SK-N-SH (cell line): ENCODE measurements around the gene SLAMF1. TPM values are rescaled to one million over a fixed set of nuclear protein-coding genes. Genes with fewer than 3 reads are reported as not detected.
"Not testable (repeated sequence)": the region's sequence is repeated elsewhere in the genome, so short reads cannot be mapped to it uniquely, and the experiment has no call there.

ENCODE experiments used
- CTCF ChIA-PET: fragments of 300-600, 350-600 bp; formaldehyde crosslinking; extraction: SDS; loops from one replicate; lab custom pipeline; 2021; lab: Yijun Ruan, JAX
- POLR2A ChIA-PET: fragments of 350-600 bp; sonication (Branson Sonifier 250); formaldehyde crosslinking; extraction: SDS; loops from one replicate; lab custom pipeline; 2020; ENCODE audit warnings: antibody characterized with exemption, inconsistent platforms; lab: Yijun Ruan, JAX
- DNase-seq: peaks from one replicate; pipeline ENCODE4 v3.0.0; 2012
- H2AFZ ChIP-seq: fragments of 200-600 bp; sonication (generic); 2 replicates; pipeline ENCODE4 v1.8.1; 2016; ENCODE audit warnings: antibody characterized with exemption, mild to moderate bottlenecking, low read depth
- H3F3A ChIP-seq: fragments of 200-600 bp; sonication (generic); replicated peaks from 2 replicates; pipeline ENCODE3; 2016; ENCODE audit warnings: antibody characterized with exemption, mild to moderate bottlenecking; ENCODE audit not compliant: insufficient read depth
- H3K27ac ChIP-seq, 2 experiments: fragments of 200-500 bp in 1 of 2; fragments of 200-600 bp in 1 of 2; sonication (Bioruptor generic) in 1 of 2; sonication (generic), shearing (Covaris generic) in 1 of 2; 2 replicates each; pipeline versions ENCODE4 v1.5.1 to v1.6.1; 2014 to 2016; ENCODE audit warnings: low read depth in 2 of 2, inconsistent platforms in 1 of 2, low read length in 1 of 2, mild to moderate bottlenecking in 1 of 2, mixed read lengths in 1 of 2
- H3K27me3 ChIP-seq: fragments of 200-600 bp; sonication (generic), shearing (Covaris generic); 2 replicates; pipeline ENCODE4 v1.6.1; 2016; ENCODE audit warnings: mixed run types; ENCODE audit not compliant: insufficient read depth
- H3K36me3 ChIP-seq, 2 experiments: fragments of 200-500 bp in 1 of 2; fragments of 200-600 bp in 1 of 2; sonication (Bioruptor generic) in 1 of 2; sonication (generic) in 1 of 2; replicated peaks in 1 of 2; 2 replicates each; pipeline versions ENCODE3 to v1.5.1; 2014 to 2016; ENCODE audit warnings: low read length in 1 of 2, mild to moderate bottlenecking in 1 of 2; ENCODE audit not compliant: insufficient read depth in 2 of 2, control insufficient read depth in 1 of 2
- H3K4me1 ChIP-seq, 2 experiments: fragments of 200-500 bp in 1 of 2; fragments of 200-600 bp in 1 of 2; sonication (Bioruptor generic) in 1 of 2; sonication (generic), shearing (Covaris generic) in 1 of 2; 2 replicates each; pipeline versions ENCODE4 v1.5.1 to v1.6.1; 2014 to 2016; ENCODE audit warnings: low read depth in 1 of 2, low read length in 1 of 2, mixed run types in 1 of 2; ENCODE audit not compliant: insufficient read depth in 2 of 2, control insufficient read depth in 1 of 2
- H3K4me2 ChIP-seq: fragments of 200-600 bp; sonication (generic), shearing (Covaris generic); 2 replicates; pipeline ENCODE4 v1.6.1; 2017; ENCODE audit warnings: mixed run types
- H3K4me3 ChIP-seq, 2 experiments: fragments of 200-500 bp in 1 of 2; fragments of 200-600 bp in 1 of 2; sonication (Bioruptor generic) in 1 of 2; sonication (generic), shearing (Covaris generic) in 1 of 2; 2 replicates each; pipeline versions ENCODE4 v1.5.1 to v1.8.1; 2014 to 2016; ENCODE audit warnings: low read depth in 2 of 2, inconsistent platforms in 1 of 2, low read length in 1 of 2, mild to moderate bottlenecking in 1 of 2, mixed read lengths in 1 of 2, moderate library complexity in 1 of 2
- H3K79me2 ChIP-seq: fragments of 200-600 bp; sonication (generic); 2 replicates; pipeline ENCODE4 v1.8.1; 2017; ENCODE audit warnings: mild to moderate bottlenecking; ENCODE audit not compliant: insufficient read depth
- H3K9ac ChIP-seq: fragments of 200-600 bp; sonication (generic); 2 replicates; pipeline ENCODE4 v1.6.1; 2017; ENCODE audit warnings: mixed run types
- H3K9me2 ChIP-seq: fragments of 200-600 bp; sonication (generic); 2 replicates; pipeline ENCODE4 v1.6.1; 2017; ENCODE audit warnings: mixed run types
- H3K9me3 ChIP-seq: fragments of 200-600 bp; sonication (generic); 2 replicates; pipeline ENCODE4 v1.6.1; 2017; ENCODE audit warnings: mixed run types, mild to moderate bottlenecking, moderate library complexity
- H4K20me1 ChIP-seq: fragments of 200-600 bp; sonication (generic); 2 replicates; pipeline ENCODE4 v1.6.1; 2017; ENCODE audit warnings: mild to moderate bottlenecking, mixed run types; ENCODE audit not compliant: insufficient read depth
- FOXJ3 ChIP-seq: sonication (generic); formaldehyde crosslinking; IDR thresholded peaks from 2 replicates; pipeline ENCODE4 v1.5.1; 2020; ENCODE audit warnings: mild to moderate bottlenecking, missing genetic modification reagents
- GABPA ChIP-seq: IDR thresholded peaks from 2 replicates; pipeline ENCODE4 v1.4.0; 2012; ENCODE audit warnings: low read depth, mild to moderate bottlenecking
- PBX3 ChIP-seq: IDR thresholded peaks from 2 replicates; pipeline ENCODE4; 2012
- POLR2AphosphoS5 ChIP-seq: IDR thresholded peaks from 2 replicates; pipeline ENCODE4 v1.6.1; 2012; ENCODE audit warnings: low read depth, low read length
- RAD21 ChIP-seq: IDR thresholded peaks from 2 replicates; pipeline ENCODE4 v1.6.1; 2012; ENCODE audit warnings: mild to moderate bottlenecking, low read length
- RXRA ChIP-seq: IDR thresholded peaks from 2 replicates; pipeline ENCODE4 v1.4.0; 2012; ENCODE audit warnings: low read depth, mild to moderate bottlenecking, borderline replicate concordance
- TAF1 ChIP-seq: IDR thresholded peaks from 2 replicates; pipeline ENCODE4 v1.6.1; 2012; ENCODE audit warnings: low read depth, mild to moderate bottlenecking, low read length, moderate library complexity, borderline replicate concordance
- USF1 ChIP-seq: IDR thresholded peaks from 2 replicates; pipeline ENCODE4 v1.4.0; 2012; ENCODE audit warnings: low read depth, borderline replicate concordance
- ZBTB33 ChIP-seq: IDR thresholded peaks from 2 replicates; pipeline ENCODE4 v1.4.0; 2012; ENCODE audit warnings: low read depth, borderline replicate concordance
- WGBS: methylation state at CpG from one replicate; pipeline ENCODE4 v1.1.6; 2017; ENCODE audit warnings: low lambda C conversion rate; 5-methylcytosine and 5-hydroxymethylcytosine counted together
- polyA plus RNA-seq, 3 experiments: library from polyadenylated mRNA; depleted of rRNA; stranded (reverse); fragments of >200 nt; gene quantifications; 2 replicates each; pipeline ENCODE4 v1.2.3, GENCODE V29; 2012

SLAMF1 gene
- polyA plus RNA-seq, 1 of the 3 experiments (the other 2 are of a cell fraction): not detected

GRCh38 chr1:160565564-160565963 is 81.3 kb downstream of the SLAMF1 start:
- Histone ChIP-seq H3K9me3 (no peaks in the 10 kb centered on the region), H3K27ac (no peak overlapping the region), H2AFZ (peak overlapping the region; percentile 41; the same call in 1 of the 2 replicates)

GRCh38 chr1:160563230-160563629 is 83.6 kb downstream of the SLAMF1 start:
- H3K9me3 ChIP-seq, H3F3A ChIP-seq, POLR2A ChIA-PET, H3K4me3 ChIP-seq, H3K9ac ChIP-seq, DNase-seq, H2AFZ ChIP-seq, H3K9me2 ChIP-seq, H3K4me1 ChIP-seq, CTCF ChIA-PET, H3K27ac ChIP-seq, H3K4me2 ChIP-seq, H3K36me3 ChIP-seq, H3K79me2 ChIP-seq, H4K20me1 ChIP-seq, H3K27me3 ChIP-seq: not testable (repeated sequence)
- WGBS: 0% methylated on average over 1 of the region's 1 CpG

More at GRCh38 chr1:160565564-160565963, 81.3 kb downstream of the SLAMF1 start:
- TF ChIP-seq GABPA: no peak
- DNase-seq: no peak
- Histone ChIP-seq H3K79me2 (no peaks in the 10 kb centered on the region), H3K4me3 (0 out of 4 replicates have a peak overlapping the region, but pooled peaks of 1 of the 2 experiments have one; percentile 10), H3K36me3 (no peaks in the 10 kb centered on the region), H4K20me1 (no peaks in the 10 kb centered on the region), H3K9me2 (no peaks in the 10 kb centered on the region), H3F3A (no peaks in the 10 kb centered on the region), H3K4me2 (peak overlapping the region; percentile 24; the same call in 1 of the 2 replicates), H3K9ac (no peak overlapping the region), H3K27me3 (no peaks in the 10 kb centered on the region; the same call in 1 of the 2 replicates), H3K4me1 (no peaks in the 10 kb centered on the region)
- WGBS: 6% methylated on average over 4 of the region's 4 CpGs
- ChIA-PET POLR2A (no interaction called here), CTCF (no interaction called here)

- H3K9me3 ChIP-seq, POLR2A ChIA-PET, H3K9me2 ChIP-seq, H3F3A ChIP-seq, H3K4me3 ChIP-seq, H4K20me1 ChIP-seq, H3K36me3 ChIP-seq, H3K9ac ChIP-seq, H3K79me2 ChIP-seq, H3K27ac ChIP-seq, CTCF ChIA-PET, H3K4me1 ChIP-seq, DNase-seq, H3K27me3 ChIP-seq, H3K4me2 ChIP-seq, H2AFZ ChIP-seq: not testable (repeated sequence)
- WGBS: 1% methylated on average over 2 of the region's 2 CpGs
Observed at GRCh38 chr1:160562745-160563144, 84.1 kb downstream of the SLAMF1 start.

GRCh38 chr1:160560806-160561205 is 86.0 kb downstream of the SLAMF1 start:
- Histone ChIP-seq H3K9ac (no peak overlapping the region), H3K27ac (no peak overlapping the region), H4K20me1 (no peaks in the 10 kb centered on the region), H3K36me3 (no peaks in the 10 kb centered on the region), H3K4me3 (no peak overlapping the region), H3K4me1 (no peaks in the 10 kb centered on the region), H3K79me2 (no peaks in the 10 kb centered on the region), H3F3A (no peaks in the 10 kb centered on the region), H3K9me3 (no peaks in the 10 kb centered on the region), H3K9me2 (no peaks in the 10 kb centered on the region), H3K4me2 (no peak overlapping the region), H3K27me3 (no peaks in the 10 kb centered on the region), H2AFZ (no peak overlapping the region)
- DNase-seq: no peak
- CTCF ChIA-PET: interaction anchor here (0.8 kb wide), 1 partner anchor 46 kb away, joined by 3 read pairs; no protein-coding TSS in a partner anchor
- POLR2A ChIA-PET: no interaction called here
- TF ChIP-seq POLR2AphosphoS5 (no peak), PBX3 (no peak), FOXJ3 (no peak), RAD21 (no peak), USF1 (no peak), RXRA (no peak), TAF1 (no peak), ZBTB33 (no peak)
